Measurements from ENCODE around the gene IMMP2L. TPM values are rescaled to one million over a fixed set of nuclear protein-coding genes. Genes with fewer than 3 reads are reported as not detected.

Gene IMMP2L
- total RNA-seq, 1 donor from 2014 or later, result 11.2 TPM

GRCh38 chr7:111041577-111041976 lies 520.7 kb downstream of the IMMP2L start:
- H3K36me3 Mint-ChIP-seq (ENCODE audit: low read depth, unreplicated experiment), result no peaks in the 10 kb centered on the region

DNA sequence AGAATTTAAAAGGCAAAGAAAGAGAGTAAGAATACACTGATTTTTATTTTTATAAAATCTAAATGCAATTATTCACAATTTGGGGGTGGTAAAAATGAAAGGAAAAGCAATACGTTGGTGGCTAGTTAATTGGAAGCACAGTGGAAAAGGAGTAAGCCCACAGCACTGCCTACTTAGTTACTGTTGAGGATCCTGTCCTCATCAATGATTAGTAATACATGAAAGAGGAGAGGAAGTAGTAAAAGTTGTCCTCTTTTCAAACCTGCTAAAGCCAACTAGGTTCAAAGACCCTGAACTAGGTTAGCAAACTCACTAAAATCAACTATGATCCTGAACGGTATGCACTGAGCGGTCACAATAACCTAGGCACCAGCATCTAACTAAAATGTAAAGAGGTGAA lies 524.1 kb downstream of the IMMP2L start:
- no peak for TF ChIP-seq CTCF (IDR thresholded peaks at IDR 0.05; ENCODE audit: unreplicated experiment)
- Mint-ChIP-seq H3K9me3 (ENCODE audit: unreplicated experiment) (no peaks in the 10 kb centered on the region), H3K36me3 (ENCODE audit: low read depth, unreplicated experiment) (no peaks in the 10 kb centered on the region), H3K27ac (ENCODE audit: unreplicated experiment) (no peak overlapping the region), H3K4me1 (ENCODE audit: unreplicated experiment) (no peaks in the 10 kb centered on the region), H3K4me3 (ENCODE audit: unreplicated experiment) (no peak overlapping the region), H3K27me3 (ENCODE audit: unreplicated experiment) (peaks cover 2% of the 10 kb centered on the region)
- DNase-seq (ENCODE audit: low spot score), result no peak

More at GRCh38 chr7:111041577-111041976, 520.7 kb downstream of the IMMP2L start:
- Mint-ChIP-seq H3K27ac (ENCODE audit: unreplicated experiment) (no peak overlapping the region), H3K27me3 (ENCODE audit: unreplicated experiment) (peaks cover 2% of the 10 kb centered on the region), H3K4me1 (ENCODE audit: unreplicated experiment) (no peaks in the 10 kb centered on the region), H3K4me3 (ENCODE audit: unreplicated experiment) (no peak overlapping the region), H3K9me3 (ENCODE audit: unreplicated experiment) (no peaks in the 10 kb centered on the region)
- DNase-seq (ENCODE audit: low spot score), result no peak
- TF ChIP-seq CTCF (IDR thresholded peaks at IDR 0.05; ENCODE audit: unreplicated experiment), result no peak

DNA sequence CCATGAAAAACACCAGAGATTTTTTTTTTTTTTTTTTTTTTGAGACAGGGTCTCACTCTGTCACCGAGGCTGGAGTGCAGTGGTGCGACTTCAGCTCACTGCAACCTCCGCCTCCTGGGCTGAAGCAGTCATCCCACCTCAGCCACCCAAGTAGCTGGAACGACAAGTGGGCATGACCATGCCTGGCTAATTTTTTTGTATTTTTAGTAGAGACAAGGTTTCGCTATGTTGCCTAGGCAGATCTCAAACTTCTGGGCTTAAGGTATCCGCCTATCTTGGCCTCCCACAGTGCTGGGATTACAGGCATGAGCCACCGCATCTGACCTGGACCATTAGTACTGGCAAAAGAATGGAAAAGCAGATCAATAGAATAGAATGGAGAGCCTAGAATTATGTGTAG lies 530.4 kb downstream of the IMMP2L start:
- H3K36me3 Mint-ChIP-seq (ENCODE audit: low read depth, unreplicated experiment), result no peaks in the 10 kb centered on the region
- no peak overlapping the region for H3K27ac Mint-ChIP-seq (ENCODE audit: unreplicated experiment)
- H3K9me3 Mint-ChIP-seq (ENCODE audit: unreplicated experiment), result no peaks in the 10 kb centered on the region
- H3K4me3 Mint-ChIP-seq (ENCODE audit: unreplicated experiment), result no peak overlapping the region
- no peak for TF ChIP-seq CTCF (IDR thresholded peaks at IDR 0.05; ENCODE audit: unreplicated experiment)
- H3K4me1 Mint-ChIP-seq (ENCODE audit: unreplicated experiment), result no peaks in the 10 kb centered on the region
- DNase-seq (ENCODE audit: low spot score), result no peak
- H3K27me3 Mint-ChIP-seq (ENCODE audit: unreplicated experiment), result peaks cover 3% of the 10 kb centered on the region

GRCh38 chr7:111030336-111030735 lies 532.0 kb downstream of the IMMP2L start:
- no peaks in the 10 kb centered on the region for H3K9me3 Mint-ChIP-seq (ENCODE audit: unreplicated experiment)
- no peaks in the 10 kb centered on the region for H3K4me1 Mint-ChIP-seq (ENCODE audit: unreplicated experiment)
- H3K36me3 Mint-ChIP-seq (ENCODE audit: low read depth, unreplicated experiment), result no peaks in the 10 kb centered on the region
- H3K27me3 Mint-ChIP-seq (ENCODE audit: unreplicated experiment), result peaks cover 3% of the 10 kb centered on the region
- TF ChIP-seq CTCF (IDR thresholded peaks at IDR 0.05; ENCODE audit: unreplicated experiment), result no peak
- no peak for DNase-seq (ENCODE audit: low spot score)
- no peak overlapping the region for H3K27ac Mint-ChIP-seq (ENCODE audit: unreplicated experiment)
- no peak overlapping the region for H3K4me3 Mint-ChIP-seq (ENCODE audit: unreplicated experiment)

DNA sequence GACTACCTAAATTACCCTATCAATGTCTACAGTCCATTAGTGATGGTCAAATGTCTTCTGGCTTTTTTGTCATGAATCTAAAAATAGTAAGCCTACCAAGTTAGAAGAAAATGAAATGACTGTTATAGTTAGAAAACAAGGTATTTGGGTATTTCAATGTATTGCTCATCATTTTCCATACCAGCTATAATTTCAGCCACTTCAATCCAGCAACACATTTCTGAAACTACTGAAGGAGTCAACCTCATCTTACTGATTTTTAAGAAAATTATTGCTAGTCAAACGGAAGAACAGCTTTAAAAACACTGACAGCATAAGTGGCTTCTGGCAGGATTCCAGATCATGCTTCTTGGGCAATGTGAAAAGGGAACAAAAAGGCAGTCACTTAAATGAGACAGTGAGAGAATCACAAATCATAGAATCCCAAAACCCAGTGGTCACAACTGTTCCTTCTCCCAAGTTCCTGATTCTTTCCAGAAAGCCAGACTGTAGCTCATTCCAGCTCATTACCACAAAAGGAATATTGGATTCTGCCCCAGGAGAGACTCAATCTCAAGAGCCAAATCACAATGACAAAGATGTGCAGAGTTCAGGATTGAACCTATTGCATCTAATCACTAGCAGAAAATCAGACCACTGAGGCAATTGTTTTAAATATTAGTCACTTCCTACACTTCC lies 532.6 kb downstream of the IMMP2L start:
- no peaks in the 10 kb centered on the region for H3K9me3 Mint-ChIP-seq (ENCODE audit: unreplicated experiment)
- no peak for TF ChIP-seq CTCF (IDR thresholded peaks at IDR 0.05; ENCODE audit: unreplicated experiment)
- no peak overlapping the region for H3K27ac Mint-ChIP-seq (ENCODE audit: unreplicated experiment)

More for the DNA sequence above, 532.6 kb downstream of the IMMP2L start:
- no peak overlapping the region for H3K4me3 Mint-ChIP-seq (ENCODE audit: unreplicated experiment)
- H3K4me1 Mint-ChIP-seq (ENCODE audit: unreplicated experiment), result no peaks in the 10 kb centered on the region
- DNase-seq (ENCODE audit: low spot score), result no peak
- peaks cover 3% of the 10 kb centered on the region for H3K27me3 Mint-ChIP-seq (ENCODE audit: unreplicated experiment)
- no peaks in the 10 kb centered on the region for H3K36me3 Mint-ChIP-seq (ENCODE audit: low read depth, unreplicated experiment)
